Left ventricle myocardium inferior (tissue), 1 donor: Measurements from ENCODE around the gene TNFAIP2. TPM values are rescaled to one million over a fixed set of nuclear protein-coding genes. Genes with fewer than 3 reads are reported as not detected.

ENCODE experiments used
- DNase-seq: peaks from one replicate; pipeline ENCODE4 v3.0.0-alpha.2; 2020
- H3K27ac ChIP-seq: fragments of 200-600 bp; replicated peaks from 2 replicates; pipeline ENCODE4 v1.8.0; 2021
- H3K27me3 ChIP-seq: fragments of 200-600 bp; 2 replicates; pipeline ENCODE4 v1.8.0; 2021; ENCODE audit warnings: low read depth
- H3K36me3 ChIP-seq: fragments of 200-600 bp; 2 replicates; pipeline ENCODE4 v1.8.0; 2021
- H3K4me1 ChIP-seq: fragments of 200-600 bp; 2 replicates; pipeline ENCODE4 v1.8.0; 2021
- H3K4me3 ChIP-seq: fragments of 200-600 bp; 2 replicates; pipeline ENCODE4 v1.8.0; 2021; ENCODE audit warnings: mild to moderate bottlenecking, moderate library complexity
- H3K9me3 ChIP-seq: fragments of 200-600 bp; replicated peaks from 2 replicates; pipeline ENCODE4 v1.8.0; 2021
- intact Hi-C: fragments of 100-400 bp; cut with micrococcal nuclease; formaldehyde crosslinking; loops from one replicate; pipeline ENCODE4 v1.11.0; 2022
- long read RNA-seq: library from polyadenylated mRNA; unstranded; transcript quantifications from one replicate; pipeline ENCODE4 v2.0.0, GENCODE V29; 2021
- total RNA-seq: library from RNA; stranded (reverse); fragmentation: NEBNext Ultra II Directional; extraction: Animal tissue kit (Norgen Biotek cat#: 25700); gene quantifications from one replicate; pipeline ENCODE4 v1.2.1, GENCODE V29; 2021
- TF ChIP-seq, protein P1 (sequence below): fragments of 200-600 bp; IDR thresholded peaks from 2 replicates; pipeline ENCODE4 v1.8.0; 2021; ENCODE audit warnings: antibody characterized with exemption, mild to moderate bottlenecking, borderline replicate concordance
- donor health status: DM: no; HTN: yes; CAD: no; lungs with severe emphysema.

The TNFAIP2 gene, protein sequence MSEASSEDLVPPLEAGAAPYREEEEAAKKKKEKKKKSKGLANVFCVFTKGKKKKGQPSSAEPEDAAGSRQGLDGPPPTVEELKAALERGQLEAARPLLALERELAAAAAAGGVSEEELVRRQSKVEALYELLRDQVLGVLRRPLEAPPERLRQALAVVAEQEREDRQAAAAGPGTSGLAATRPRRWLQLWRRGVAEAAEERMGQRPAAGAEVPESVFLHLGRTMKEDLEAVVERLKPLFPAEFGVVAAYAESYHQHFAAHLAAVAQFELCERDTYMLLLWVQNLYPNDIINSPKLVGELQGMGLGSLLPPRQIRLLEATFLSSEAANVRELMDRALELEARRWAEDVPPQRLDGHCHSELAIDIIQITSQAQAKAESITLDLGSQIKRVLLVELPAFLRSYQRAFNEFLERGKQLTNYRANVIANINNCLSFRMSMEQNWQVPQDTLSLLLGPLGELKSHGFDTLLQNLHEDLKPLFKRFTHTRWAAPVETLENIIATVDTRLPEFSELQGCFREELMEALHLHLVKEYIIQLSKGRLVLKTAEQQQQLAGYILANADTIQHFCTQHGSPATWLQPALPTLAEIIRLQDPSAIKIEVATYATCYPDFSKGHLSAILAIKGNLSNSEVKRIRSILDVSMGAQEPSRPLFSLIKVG
- total RNA-seq: 40.1 TPM
- long read RNA-seq, full-length matches to known transcripts: 6 of 42 reads
- long read RNA-seq, partial matches to known transcripts: 20 of 42 reads
- long read RNA-seq, other reads (novel, unspliced or antisense): 16 of 42 reads

DNA sequence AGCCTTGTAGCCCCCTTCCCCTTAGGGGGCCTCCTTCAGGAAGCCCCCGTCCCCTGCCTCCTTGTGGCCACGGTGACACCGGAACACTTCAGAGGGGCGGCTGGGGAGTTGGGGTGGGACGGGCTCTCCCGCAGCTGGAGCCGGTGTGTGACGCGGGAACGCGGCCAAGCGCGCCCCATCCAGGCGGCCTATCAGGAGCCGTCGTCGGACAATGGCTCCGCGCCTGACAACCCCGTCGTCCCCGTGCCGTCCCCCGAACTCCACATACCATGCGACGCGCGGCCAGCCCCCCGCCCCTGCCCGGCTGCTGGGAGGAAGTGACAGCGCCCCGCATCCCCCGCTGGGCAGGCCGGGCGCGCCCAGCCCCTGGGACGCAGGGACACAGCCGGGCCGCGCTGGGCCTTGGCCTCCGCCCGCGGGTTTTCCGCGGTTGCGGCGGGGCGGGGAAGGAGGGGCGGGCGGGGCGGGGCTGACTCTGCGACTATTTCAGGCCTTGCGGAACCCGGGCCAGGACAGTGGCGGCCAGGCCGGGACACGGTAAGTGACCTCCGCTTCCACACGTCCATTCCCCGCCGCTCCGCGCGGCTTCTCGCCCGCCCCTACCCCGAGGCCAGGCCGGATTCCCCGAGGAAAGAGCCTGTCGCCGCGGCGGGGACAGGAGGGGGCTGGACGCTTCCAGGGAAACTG lies at the start of gene TNFAIP2:
Gene TNFAIP2 (plus strand): TSS at position 515 of the 687 bp plus-strand sequence. CDS start 2,997 bp downstream, outside the sequence.
- TF ChIP-seq, protein P1, sequence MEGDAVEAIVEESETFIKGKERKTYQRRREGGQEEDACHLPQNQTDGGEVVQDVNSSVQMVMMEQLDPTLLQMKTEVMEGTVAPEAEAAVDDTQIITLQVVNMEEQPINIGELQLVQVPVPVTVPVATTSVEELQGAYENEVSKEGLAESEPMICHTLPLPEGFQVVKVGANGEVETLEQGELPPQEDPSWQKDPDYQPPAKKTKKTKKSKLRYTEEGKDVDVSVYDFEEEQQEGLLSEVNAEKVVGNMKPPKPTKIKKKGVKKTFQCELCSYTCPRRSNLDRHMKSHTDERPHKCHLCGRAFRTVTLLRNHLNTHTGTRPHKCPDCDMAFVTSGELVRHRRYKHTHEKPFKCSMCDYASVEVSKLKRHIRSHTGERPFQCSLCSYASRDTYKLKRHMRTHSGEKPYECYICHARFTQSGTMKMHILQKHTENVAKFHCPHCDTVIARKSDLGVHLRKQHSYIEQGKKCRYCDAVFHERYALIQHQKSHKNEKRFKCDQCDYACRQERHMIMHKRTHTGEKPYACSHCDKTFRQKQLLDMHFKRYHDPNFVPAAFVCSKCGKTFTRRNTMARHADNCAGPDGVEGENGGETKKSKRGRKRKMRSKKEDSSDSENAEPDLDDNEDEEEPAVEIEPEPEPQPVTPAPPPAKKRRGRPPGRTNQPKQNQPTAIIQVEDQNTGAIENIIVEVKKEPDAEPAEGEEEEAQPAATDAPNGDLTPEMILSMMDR: no peak
- peak within 1 kb of the TSS; percentile 96 for H3K4me3 ChIP-seq
- peaks cover 95% of the 10 kb centered on the region for H3K4me1 ChIP-seq
- DNase-seq: peak; percentile 79
- intact Hi-C loops: no loop called here
- no peaks in the 10 kb centered on the region for H3K9me3 ChIP-seq
- H3K27ac ChIP-seq: peak within 1 kb of the TSS; percentile 99
- peaks cover 10% of the 10 kb centered on the region for H3K36me3 ChIP-seq
- H3K27me3 ChIP-seq: no peaks in the 10 kb centered on the region

DNA sequence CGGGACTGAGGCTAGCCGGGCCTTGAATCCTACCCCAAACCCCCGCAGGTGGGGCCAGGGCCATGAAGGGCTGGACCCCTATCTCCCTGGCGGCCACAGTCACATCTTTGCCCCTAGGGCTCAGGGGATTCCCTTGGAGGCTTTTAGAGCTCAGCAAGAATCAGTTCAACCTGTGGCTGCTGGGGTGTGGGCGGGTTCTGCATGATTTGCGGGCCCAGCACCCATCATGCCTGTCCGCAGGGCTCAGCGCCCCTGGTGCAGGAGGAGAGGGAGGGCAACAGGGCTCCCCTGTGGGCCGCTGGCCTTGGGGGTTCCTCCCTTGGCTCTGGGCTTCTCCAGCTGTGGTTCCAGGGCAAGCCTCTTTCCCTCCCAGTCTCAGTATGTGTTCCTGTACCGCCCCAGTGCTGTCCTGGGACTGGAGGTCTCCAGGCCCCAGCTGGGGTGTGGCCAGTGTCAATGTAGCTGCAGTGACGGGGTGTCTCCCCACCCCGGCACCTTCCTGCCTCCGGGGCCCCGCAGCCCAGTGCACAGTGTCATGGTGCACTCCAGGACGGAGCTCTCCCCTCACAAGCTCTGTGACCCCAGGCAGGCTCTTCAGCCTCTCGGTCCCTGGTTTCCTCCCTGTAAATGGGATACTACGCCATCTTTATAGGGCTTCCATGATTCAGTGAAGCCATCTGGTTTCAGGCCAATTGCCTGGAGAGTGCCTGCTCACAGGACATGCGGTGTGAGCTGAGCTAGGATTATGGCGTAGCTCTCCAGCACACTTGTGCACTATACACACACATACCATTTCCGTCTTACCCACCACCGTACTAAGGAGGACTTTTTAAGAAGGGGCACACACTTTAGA lies 49.2 kb upstream of the TNFAIP2 start:
- Histone ChIP-seq H3K27me3 (no peaks in the 10 kb centered on the region), H3K27ac (peak overlapping the region; percentile 88), H3K36me3 (no peaks in the 10 kb centered on the region), H3K9me3 (no peaks in the 10 kb centered on the region), H3K4me1 (peaks cover 53% of the 10 kb centered on the region), H3K4me3 (peak overlapping the region; percentile 64)
- peak; percentile 40 for DNase-seq
- intact Hi-C loops: no loop called here
- TF ChIP-seq, protein P1: no peak

DNA sequence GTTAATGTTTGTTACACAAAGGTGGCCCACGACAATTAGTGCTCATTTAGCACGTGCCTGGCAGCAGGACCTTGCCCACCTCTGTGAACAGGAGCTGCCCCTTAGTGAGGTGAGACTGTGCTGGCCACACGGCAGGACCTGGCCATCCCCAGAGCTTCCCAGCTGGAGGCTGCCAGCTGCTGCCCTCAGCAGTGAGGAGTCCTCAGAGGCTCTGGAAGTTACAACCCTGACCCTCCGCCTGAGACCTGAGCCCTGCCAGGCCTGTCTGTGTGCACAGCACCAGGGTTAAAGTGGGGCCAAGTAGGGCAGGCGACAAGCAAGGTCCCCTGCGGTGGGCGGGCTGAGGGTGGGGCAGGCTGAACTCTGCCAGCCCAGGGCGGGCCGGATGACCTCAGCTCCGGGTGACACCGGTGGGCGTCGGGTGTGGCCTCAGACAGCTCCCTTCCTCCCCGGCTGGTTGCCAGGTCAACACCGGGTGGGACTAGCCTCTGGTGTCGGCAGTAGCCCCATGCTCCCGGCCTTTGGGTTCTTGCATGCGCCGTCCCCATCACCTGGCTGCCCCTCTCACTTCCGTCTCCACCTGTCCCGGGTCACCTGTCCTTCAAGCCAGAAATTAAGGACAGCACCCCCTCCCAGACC lies 48.4 kb upstream of the TNFAIP2 start:
- H3K4me3 ChIP-seq: peak overlapping the region; percentile 64
- intact Hi-C loops: no loop called here
- peak; percentile 82 for DNase-seq

DNA sequence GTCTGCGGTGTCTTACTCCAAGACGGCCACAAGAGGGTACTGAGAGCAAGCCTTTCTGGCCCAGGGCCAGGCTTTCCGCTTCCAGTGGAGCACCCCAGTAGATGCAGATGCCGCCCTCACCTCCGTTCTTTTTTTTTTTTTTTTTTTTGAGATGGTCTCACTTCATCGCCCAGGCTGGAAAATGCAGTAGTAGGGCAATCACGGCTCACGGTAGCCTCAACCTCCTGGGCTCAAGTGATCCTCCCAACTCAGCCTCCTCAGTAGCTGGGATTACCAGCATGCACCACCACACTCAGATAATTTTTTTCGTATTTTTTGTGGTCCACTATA lies 44.9 kb upstream of the TNFAIP2 start:
- no peaks in the 10 kb centered on the region for H3K9me3 ChIP-seq
- peaks cover 30% of the 10 kb centered on the region for H3K27me3 ChIP-seq
- no peak overlapping the region for H3K4me3 ChIP-seq
- H3K36me3 ChIP-seq: no peaks in the 10 kb centered on the region
- peaks cover 29% of the 10 kb centered on the region for H3K4me1 ChIP-seq
- H3K27ac ChIP-seq: no peak overlapping the region
- peak; percentile 76 for DNase-seq
- TF ChIP-seq, protein P1: peak; percentile 75
- intact Hi-C loops: no loop called here

More for the DNA sequence above, 48.4 kb upstream of the TNFAIP2 start:
- Histone ChIP-seq H3K27me3 (no peaks in the 10 kb centered on the region), H3K27ac (peak overlapping the region; percentile 88), H3K4me1 (peaks cover 53% of the 10 kb centered on the region), H3K9me3 (no peaks in the 10 kb centered on the region), H3K36me3 (no peaks in the 10 kb centered on the region)
- TF ChIP-seq, protein P1: no peak
